Measurements from ENCODE around the gene ISG20L2. TPM values are rescaled to one million over a fixed set of nuclear protein-coding genes. Genes with fewer than 3 reads are reported as not detected.
A peak's percentile ranks its signal among the peaks of the same experiment; 100 is the strongest.

The ISG20L2 gene
- total RNA-seq, 1 donor from 2014 or later: 36.9 TPM

GRCh38 chr1:156749419-156750118 is 21.0 kb upstream of the ISG20L2 start:
- Mint-ChIP-seq H3K9me3 (ENCODE audit: low read depth) (no peaks in the 10 kb centered on the region), H3K4me3 (ENCODE audit: low read depth) (peak overlapping the region; percentile 93), H3K27ac (peak overlapping the region; percentile 99), H3K36me3 (ENCODE audit: insufficient read depth) (peaks cover 3% of the 10 kb centered on the region), H3K27me3 (no peaks in the 10 kb centered on the region), H3K4me1 (ENCODE audit: low read depth) (peaks cover 54% of the 10 kb centered on the region)
- no peak for DNase-seq (ENCODE audit: low spot score, unreplicated experiment)
- no peak for TF ChIP-seq CTCF (IDR thresholded peaks at IDR 0.05; ENCODE audit: unreplicated experiment)

GRCh38 chr1:156748670-156749418 is 20.3 kb upstream of the ISG20L2 start:
- peak overlapping the region; percentile 99 for H3K27ac Mint-ChIP-seq
- H3K4me3 Mint-ChIP-seq (ENCODE audit: low read depth): peak overlapping the region; percentile 93
- TF ChIP-seq CTCF (IDR thresholded peaks at IDR 0.05; ENCODE audit: unreplicated experiment): no peak
- DNase-seq (ENCODE audit: low spot score, unreplicated experiment): no peak
- peaks cover 5% of the 10 kb centered on the region for H3K36me3 Mint-ChIP-seq (ENCODE audit: insufficient read depth)
- no peaks in the 10 kb centered on the region for H3K9me3 Mint-ChIP-seq (ENCODE audit: low read depth)
- no peaks in the 10 kb centered on the region for H3K27me3 Mint-ChIP-seq
- H3K4me1 Mint-ChIP-seq (ENCODE audit: low read depth): peaks cover 54% of the 10 kb centered on the region

GRCh38 chr1:156747742-156748669 is 19.4 kb upstream of the ISG20L2 start:
- DNase-seq (ENCODE audit: low spot score, unreplicated experiment): no peak
- Mint-ChIP-seq H3K9me3 (ENCODE audit: low read depth) (no peaks in the 10 kb centered on the region), H3K4me1 (ENCODE audit: low read depth) (peaks cover 53% of the 10 kb centered on the region), H3K27me3 (no peaks in the 10 kb centered on the region), H3K36me3 (ENCODE audit: insufficient read depth) (peaks cover 7% of the 10 kb centered on the region), H3K4me3 (ENCODE audit: low read depth) (peak overlapping the region; percentile 93), H3K27ac (peak overlapping the region; percentile 99)
- no peak for TF ChIP-seq CTCF (IDR thresholded peaks at IDR 0.05; ENCODE audit: unreplicated experiment)

GRCh38 chr1:156746728-156747631 is 18.4 kb upstream of the ISG20L2 start:
- peaks cover 50% of the 10 kb centered on the region for H3K4me1 Mint-ChIP-seq (ENCODE audit: low read depth)
- no peaks in the 10 kb centered on the region for H3K27me3 Mint-ChIP-seq
- TF ChIP-seq CTCF (IDR thresholded peaks at IDR 0.05; ENCODE audit: unreplicated experiment): peak; percentile 48
- H3K36me3 Mint-ChIP-seq (ENCODE audit: insufficient read depth): peaks cover 9% of the 10 kb centered on the region
- H3K4me3 Mint-ChIP-seq (ENCODE audit: low read depth): peak overlapping the region; percentile 86
- peak; percentile 80 for DNase-seq (ENCODE audit: low spot score, unreplicated experiment)
- H3K27ac Mint-ChIP-seq: peak overlapping the region; percentile 100
- no peaks in the 10 kb centered on the region for H3K9me3 Mint-ChIP-seq (ENCODE audit: low read depth)
